ENCODE data around the gene IL12RB1. TPM values are rescaled to one million over a fixed set of nuclear protein-coding genes. Genes with fewer than 3 reads are reported as not detected.
"Not testable (repeated sequence)": the region's sequence is repeated elsewhere in the genome, so short reads cannot be mapped to it uniquely, and the experiment has no call there.

IL12RB1 gene
- total RNA-seq, 1 donor from 2014 or later: under 0.01 TPM

- DNase-seq (ENCODE audit: low read depth in 2 of 2): peak; percentile 84 to 90
These were observed 26.3 kb upstream of the IL12RB1 start for GRCh38 chr19:18112989-18113478.

GRCh38 chr19:18110609-18111232 is 24.0 kb upstream of the IL12RB1 start:
- no peak for DNase-seq (ENCODE audit: low read depth in 2 of 2)

GRCh38 chr19:18109733-18110608 is 23.2 kb upstream of the IL12RB1 start:
- DNase-seq (ENCODE audit: low read depth in 2 of 2): no peak

- no peak for DNase-seq (ENCODE audit: low read depth in 2 of 2)
These were observed 22.6 kb upstream of the IL12RB1 start for GRCh38 chr19:18109341-18109732.

- no peak for DNase-seq (ENCODE audit: low read depth in 2 of 2)
These were observed 22.2 kb upstream of the IL12RB1 start for GRCh38 chr19:18108897-18109296.

- DNase-seq (ENCODE audit: low read depth in 2 of 2): no peak
These were observed 20.5 kb upstream of the IL12RB1 start for GRCh38 chr19:18107235-18107634.

GRCh38 chr19:18105259-18105658 is 18.5 kb upstream of the IL12RB1 start:
- DNase-seq (ENCODE audit: low read depth in 2 of 2): not testable (repeated sequence)

GRCh38 chr19:18104793-18105131 is 18.0 kb upstream of the IL12RB1 start:
- no peak for DNase-seq (ENCODE audit: low read depth in 2 of 2)

- no peak for DNase-seq (ENCODE audit: low read depth in 2 of 2)
These were observed 16.3 kb upstream of the IL12RB1 start for GRCh38 chr19:18102916-18103542.

GRCh38 chr19:18101268-18101667 is 14.5 kb upstream of the IL12RB1 start:
- no peak for DNase-seq (ENCODE audit: low read depth in 2 of 2)

- peak in 1 of 2 donors; percentile 32 for DNase-seq (ENCODE audit: low read depth in 2 of 2)
These were observed 14.0 kb upstream of the IL12RB1 start for GRCh38 chr19:18100710-18101109.

- no peak for DNase-seq (ENCODE audit: low read depth in 2 of 2)
These were observed 12.9 kb upstream of the IL12RB1 start for GRCh38 chr19:18099623-18099995.

GRCh38 chr19:18098891-18099622 is 12.3 kb upstream of the IL12RB1 start:
- no peak for DNase-seq (ENCODE audit: low read depth in 2 of 2)

- DNase-seq (ENCODE audit: low read depth in 2 of 2): no peak
These were observed 11.5 kb upstream of the IL12RB1 start for GRCh38 chr19:18097993-18098890.

GRCh38 chr19:18097217-18097992 is 10.7 kb upstream of the IL12RB1 start, which contains the start of gene MAST3:
MAST3 (plus strand) TSS chr19:18097778; CDS start chr19:18097793, 15 bp downstream.
- DNase-seq (ENCODE audit: low read depth in 2 of 2): peak; percentile 72 to 82

- no peak for DNase-seq (ENCODE audit: low read depth in 2 of 2)
These were observed 9.5 kb upstream of the IL12RB1 start for GRCh38 chr19:18096258-18096657.

GRCh38 chr19:18093439-18094161 is 6.9 kb upstream of the IL12RB1 start:
- peak in 1 of 2 donors; percentile 26 for DNase-seq (ENCODE audit: low read depth in 2 of 2)

GRCh38 chr19:18091217-18091608 is 4.5 kb upstream of the IL12RB1 start:
- DNase-seq (ENCODE audit: low read depth in 2 of 2): no peak

Data from lung microvascular endothelial cell (primary cell).